Fibroblast of skin of right quadriceps (primary cell): ENCODE data around the gene SETBP1.

Experiments
- DNase-seq: peaks from one replicate; pipeline ENCODE4 v3.0.0-alpha.2; 2013

Gene SETBP1

DNA sequence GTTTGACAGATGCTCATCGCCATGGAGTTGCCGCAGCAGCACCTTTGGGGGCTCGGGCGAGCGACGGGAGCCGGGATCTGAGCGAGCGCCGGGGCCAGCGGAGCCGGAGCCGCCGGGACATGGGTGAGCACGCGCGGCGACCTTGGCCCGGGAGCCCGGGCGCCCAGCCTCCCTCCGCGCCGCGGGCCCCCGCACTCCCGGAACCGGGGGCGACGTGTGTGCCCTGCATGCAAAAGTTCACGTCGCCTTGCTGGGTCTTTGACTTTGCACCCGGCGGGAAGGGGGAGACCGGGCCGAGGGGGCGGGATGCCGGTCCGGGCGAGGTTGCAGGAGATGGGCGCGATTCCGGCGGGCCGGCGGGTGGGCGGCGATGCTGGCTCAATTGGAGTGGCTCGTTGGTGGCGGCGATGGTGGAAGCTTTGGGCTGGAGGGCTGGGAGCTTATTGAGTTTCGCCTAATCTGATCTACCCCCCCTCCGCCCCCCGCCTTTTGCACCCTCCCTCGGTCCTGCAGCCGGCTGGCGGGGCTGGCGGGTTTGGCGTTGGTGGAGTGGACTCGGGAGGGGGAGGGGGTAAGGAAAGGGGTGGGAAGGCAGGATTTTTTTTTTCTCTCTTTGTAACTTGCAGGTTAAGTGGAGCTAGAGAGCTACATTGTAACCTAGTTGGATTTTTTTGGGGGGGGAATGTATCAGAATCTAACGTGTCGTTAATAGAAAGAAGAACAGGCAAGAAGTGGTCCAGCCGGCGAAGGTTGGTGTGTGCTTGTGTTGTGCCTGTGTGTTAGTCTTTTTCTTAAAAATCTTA is at the start of gene SETBP1:
SETBP1 (plus strand) TSS at position 616 of the 803 bp plus-strand sequence. CDS start 20,459 bp downstream, outside the sequence.
- DNase-seq, result peak; percentile 75

DNA sequence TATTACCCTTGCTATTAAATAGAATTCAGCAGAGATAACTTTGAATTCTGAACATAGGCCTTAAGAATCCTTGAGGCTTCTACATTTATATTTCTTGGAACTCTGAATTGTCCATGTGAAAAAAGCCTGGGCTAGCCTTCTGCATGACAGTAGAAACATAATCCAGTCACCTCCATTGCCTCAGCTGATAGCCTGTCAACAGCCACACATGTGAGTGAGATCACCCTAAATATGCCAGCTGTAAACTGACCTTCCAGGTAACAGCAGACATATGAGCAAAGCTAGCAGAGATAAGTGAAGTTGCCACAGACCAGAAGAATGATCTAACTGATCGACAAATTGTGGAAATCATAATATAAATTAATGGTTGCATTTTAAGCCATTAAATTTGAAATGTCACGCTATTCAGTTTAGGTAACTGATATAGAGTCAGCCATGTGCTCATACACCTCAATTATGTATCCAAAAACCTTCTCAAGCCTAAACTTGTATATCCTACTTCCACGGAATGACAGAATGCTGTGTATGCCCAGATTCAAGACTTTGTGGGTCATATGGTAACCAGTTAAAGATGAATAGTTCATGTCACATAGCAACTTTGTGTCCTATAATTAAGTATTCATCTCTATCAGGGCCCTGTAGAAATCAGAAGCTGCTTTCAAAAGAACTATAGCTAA is 48.1 kb upstream of the SETBP1 start:
- no peak for DNase-seq

DNA sequence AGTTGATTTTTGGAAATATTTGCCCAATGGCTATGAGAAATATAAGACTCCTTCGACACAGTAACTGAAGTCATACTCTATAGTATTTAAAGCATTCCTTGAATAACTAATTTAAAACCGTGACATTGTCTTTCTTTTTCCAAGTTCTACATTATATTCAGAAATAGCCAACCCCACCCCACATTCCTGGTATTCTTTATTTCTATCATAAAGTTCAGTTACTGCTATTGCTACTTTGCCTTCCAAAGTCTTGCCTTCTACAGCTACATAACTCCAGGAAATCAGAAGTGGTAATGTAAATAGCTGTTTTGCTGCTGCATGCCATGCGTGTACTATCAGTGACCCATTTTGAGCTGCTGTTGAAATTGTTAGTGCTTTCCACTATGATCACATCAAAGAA is 45.1 kb upstream of the SETBP1 start:
- no peak for DNase-seq

DNA sequence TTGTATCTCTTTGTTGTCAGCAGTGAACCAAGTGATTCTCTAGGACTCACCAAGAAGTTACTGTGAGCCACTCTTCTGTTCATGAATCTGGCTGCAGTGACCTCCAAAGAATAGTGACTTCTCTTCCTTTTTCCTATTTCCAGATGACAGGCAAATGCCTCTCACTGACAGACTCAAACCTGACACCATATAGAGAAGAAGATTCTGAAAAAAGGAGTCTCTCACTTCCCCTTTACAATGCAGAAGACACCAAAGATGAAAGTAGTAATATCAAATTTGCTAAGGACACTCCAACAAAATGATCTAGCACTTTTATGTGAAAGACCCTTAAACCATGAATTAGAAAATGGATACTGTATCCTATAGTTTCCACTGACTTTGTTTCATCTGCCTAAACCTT is 44.4 kb upstream of the SETBP1 start:
- no peak for DNase-seq

DNA sequence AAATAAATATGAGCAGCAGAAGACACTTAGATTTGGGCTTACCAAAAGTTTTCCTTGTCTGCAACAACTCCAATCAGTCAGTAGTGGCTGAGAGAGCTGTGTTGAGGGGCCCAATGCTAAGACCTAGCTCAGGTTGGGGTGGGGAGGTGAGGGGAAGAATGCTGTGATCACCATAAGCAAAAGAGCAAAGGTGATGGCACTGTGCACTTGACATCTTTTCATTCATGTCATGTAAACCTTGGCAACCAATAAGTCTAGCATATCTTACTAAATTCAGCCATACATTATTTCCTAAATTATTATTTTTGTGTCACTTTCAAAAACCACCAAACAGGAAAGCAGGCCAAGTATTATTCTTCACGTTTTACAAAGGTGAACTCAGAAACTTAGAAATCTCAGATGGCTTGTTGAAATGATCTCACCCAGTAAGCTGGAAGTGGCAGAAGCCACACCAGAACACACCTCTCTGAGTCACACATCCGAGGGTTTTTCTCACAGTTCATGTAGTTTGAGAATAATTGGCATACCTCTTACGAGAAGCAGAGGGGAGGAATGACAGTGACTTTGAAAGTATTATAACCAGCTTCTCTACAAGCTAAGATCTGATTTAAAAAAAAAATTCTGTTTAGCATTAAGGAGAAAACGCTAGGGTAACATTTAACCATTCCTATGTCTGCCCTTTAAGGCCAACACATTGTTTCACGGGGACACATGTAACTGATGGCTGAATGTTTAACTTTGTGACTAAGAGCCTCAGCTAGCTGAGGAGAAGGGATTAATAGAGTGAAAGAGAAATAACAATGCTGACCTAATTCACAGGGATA is 43.3 kb upstream of the SETBP1 start:
- DNase-seq, result peak; percentile 44

DNA sequence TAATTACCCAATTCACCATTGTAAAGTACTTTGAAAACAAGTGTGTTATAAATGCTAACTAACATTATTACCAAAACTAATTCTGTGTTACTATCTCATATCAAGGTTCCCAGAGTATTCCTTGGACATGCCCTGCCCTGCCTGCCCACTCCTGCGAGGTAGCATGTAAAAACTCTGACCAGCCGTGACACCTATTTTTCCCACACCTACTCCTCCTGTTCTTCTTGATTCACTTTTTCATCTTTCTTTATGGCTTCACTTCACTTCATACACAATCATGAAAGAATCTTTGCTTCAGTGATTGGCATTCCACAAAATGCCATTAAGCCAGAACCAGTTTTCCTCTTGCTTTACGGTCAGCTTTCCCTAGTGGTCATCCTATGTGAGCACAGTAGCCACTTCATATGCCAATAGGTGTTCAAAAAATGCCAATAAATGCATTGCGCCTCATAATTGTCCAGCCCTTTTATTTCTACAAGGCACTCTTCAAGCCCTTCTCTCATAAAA is 42.6 kb upstream of the SETBP1 start:
- no peak for DNase-seq

- no peak for DNase-seq
Observed at GRCh38 chr18:44638811-44639210, 41.9 kb upstream of the SETBP1 start.

- no peak for DNase-seq
Observed at GRCh38 chr18:44643004-44643403, 37.7 kb upstream of the SETBP1 start.

DNA sequence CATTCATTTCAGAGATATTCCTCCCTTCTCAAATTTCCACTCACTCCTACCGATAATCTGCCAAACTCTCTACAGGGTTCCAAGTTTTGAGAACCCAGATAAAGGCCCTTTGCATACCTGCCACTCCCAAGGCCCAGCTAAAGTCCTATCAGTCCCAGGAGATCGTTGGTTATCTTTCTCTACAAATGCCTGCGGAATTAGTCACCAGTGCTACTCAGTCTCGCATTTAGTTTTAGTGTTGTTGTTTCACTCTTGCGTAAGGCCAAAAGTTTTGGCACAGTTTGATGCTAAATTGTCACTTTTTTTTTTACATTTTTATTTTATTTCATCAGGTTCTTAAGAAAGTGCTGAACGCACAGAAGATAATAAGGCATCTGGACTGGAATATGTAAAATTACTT is 29.2 kb upstream of the SETBP1 start:
- DNase-seq, result peak; percentile 89

- DNase-seq, result no peak
Observed at GRCh38 chr18:44651918-44652572, 28.6 kb upstream of the SETBP1 start.

GRCh38 chr18:44652722-44653121 is 28.0 kb upstream of the SETBP1 start:
- peak; percentile 28 for DNase-seq

DNA sequence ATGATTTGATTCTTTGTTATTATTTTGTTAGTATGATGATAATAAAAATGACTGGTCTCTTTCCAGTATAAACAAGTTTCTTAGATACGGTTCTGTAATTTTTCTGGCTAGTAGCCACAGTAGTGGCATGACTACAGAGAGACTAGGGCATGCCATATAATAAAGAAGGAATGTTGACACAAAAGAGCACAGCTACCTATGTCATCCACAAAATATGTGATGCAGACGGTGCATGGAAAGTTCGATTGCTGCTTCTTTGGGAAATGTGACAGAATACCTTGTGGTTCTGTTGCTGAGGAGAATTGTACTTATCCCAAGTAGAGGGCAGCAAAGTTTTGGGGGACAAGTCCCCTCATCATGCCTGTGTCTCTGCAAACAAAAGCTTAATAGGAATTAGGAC is 26.1 kb upstream of the SETBP1 start:
- DNase-seq, result peak; percentile 87

DNA sequence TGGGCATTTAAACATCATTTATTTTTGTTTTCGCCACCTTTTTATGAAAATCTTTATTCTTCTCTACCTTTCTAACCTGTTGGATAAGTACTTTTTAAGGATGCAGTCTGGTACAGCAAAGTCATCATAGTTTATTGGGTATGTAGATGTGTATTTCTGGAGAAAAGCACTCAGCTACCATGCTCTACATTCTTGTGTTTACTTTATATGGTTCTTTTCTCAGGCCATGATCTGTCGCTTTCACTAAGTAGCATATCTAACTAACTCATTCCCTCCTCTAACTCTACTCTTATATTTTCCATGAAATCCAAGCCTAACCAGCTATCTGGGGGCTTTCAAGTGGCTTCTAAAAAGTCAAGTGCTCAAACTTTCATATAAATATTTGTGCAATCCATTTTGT is 25.3 kb upstream of the SETBP1 start:
- no peak for DNase-seq

DNA sequence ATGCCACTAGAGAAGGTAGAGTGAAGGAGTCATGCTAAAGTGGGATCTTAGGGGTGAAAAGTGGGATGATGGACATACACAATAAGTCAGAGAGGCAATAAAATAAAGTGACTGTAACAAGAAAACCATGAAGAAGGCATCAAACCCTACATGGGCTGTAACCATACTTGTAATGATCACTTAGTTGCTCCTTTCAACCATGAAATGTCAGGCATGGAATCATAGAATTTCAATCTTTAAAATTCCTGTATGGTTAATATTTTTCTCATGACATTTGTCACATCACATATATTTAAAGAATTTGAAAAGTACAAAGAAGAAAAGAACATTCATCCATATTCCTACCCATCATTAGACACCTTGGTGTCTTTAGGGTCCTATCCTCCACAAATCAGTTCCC is 20.9 kb upstream of the SETBP1 start:
- DNase-seq, result no peak

DNA sequence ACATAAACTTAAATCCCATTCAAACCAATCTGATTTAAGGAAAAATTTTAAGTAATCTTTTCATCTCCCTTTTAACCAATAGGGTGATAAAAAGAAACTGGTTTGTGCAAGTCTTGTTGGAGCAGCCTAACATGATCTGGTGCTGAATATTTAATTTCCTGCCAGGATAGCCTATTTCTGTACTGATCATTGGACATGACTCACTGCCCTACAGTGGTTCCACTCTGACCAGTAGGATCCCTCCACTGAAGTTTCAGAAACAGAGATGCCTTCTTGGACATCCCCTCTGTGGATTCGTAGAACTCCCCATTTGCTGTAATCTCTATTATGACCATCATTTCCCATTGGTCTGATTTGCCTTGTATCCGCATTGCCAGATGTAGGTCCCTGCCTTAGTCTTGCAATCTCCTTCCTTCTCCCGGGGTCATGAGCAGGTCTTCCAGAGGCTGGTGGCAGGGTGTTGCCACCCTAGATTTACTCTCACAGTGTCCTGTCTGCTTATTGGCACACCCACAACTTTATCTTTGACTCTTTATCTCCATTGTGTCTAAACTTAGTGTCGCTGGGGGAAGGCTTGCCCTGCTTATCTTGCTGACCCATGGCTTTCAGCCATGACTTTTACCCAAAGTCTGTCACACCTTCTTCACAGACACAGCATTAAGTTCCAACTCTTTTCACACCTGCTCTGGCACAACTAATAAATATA is 12.3 kb upstream of the SETBP1 start:
- no peak for DNase-seq

DNA sequence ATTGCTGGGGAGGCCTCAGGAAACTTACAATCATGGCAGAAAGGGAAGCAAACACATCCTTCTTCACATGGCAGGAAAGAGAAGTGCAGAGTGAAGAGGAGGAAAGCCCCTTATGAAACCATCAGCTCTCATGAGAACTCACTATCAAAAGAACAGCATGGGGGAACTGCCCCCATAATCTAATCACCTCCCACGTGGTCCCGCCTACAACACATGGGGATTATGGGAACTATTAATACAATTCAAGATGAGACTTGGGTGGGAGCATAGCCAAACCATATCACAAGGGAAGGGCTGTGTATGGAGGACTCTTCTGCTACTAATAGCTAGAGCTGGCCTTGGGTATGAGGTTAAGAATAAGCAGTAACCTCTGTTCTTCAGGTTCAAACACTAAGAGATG is 8.8 kb upstream of the SETBP1 start:
- DNase-seq, result no peak

- DNase-seq, result no peak
Observed at GRCh38 chr18:44672506-44672905, 8.2 kb upstream of the SETBP1 start.

DNA sequence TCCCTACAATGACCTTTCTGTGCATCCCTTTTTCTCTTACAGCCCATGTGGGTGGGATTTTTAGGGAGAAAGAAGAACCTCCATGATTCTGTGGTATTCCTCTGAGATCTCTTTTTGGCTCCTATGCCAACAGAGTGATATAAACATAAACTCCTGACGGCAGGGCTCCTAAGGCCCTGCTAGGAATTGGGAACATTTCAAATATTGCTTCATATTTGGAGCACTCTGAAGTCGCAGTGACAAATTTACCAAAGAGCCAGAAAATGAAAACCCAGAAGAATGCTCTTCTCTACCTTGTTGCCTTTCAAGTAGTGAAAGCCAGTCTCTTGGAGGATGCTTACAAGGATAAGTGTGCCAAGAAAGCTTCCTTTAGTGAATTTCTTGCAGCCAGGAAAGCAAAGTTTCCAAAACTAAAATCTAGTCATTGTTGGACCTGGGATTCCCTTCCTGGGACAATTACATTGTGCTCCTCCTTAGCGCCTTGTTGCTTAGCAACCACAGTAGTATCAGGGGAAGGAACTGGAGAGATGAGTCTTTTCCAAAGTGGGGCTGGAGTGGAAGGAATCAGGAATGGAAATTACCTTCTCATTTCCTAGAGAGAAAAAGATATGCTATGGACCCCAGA is 7.3 kb upstream of the SETBP1 start:
- no peak for DNase-seq

GRCh38 chr18:44677933-44678332 is 2.8 kb upstream of the SETBP1 start:
- DNase-seq, result no peak

DNA sequence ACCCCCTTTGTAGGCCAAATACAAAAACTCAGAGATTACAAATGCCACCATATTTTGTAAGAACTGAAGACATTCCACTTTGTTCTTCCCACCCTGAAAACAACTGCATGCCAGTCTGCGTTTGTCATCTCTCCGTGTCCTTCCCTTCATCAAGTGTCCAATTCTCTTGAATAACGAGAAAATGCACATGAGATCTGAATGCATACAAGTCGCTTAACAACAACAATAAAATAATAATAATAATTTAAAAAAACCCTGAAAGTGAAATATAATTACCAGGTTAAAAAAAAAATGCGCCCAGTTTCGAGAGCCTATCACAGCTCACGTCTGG is 2.0 kb upstream of the SETBP1 start:
- DNase-seq, result no peak

- DNase-seq, result peak; percentile 88
Observed at GRCh38 chr18:44679056-44679913, 1.4 kb upstream of the SETBP1 start.
